Sciatic nerve (tissue), 2 donors: ENCODE measurements around the gene CCDC87. TPM values are rescaled to one million over a fixed set of nuclear protein-coding genes. Genes with fewer than 3 reads are reported as not detected.
"Not testable (repeated sequence)": the region's sequence is repeated elsewhere in the genome, so short reads cannot be mapped to it uniquely, and the experiment has no call there.

ENCODE experiments used
- ATAC-seq: fragments of 200-7000 bp; cut with Tn5 transposase; one replicate; pipeline ENCODE4 v1.9.1; 2020; ENCODE audit warnings: mild to moderate bottlenecking, moderate library complexity
- DNase-seq: peaks from one replicate; pipeline ENCODE4 v3.0.0-alpha.2; 2020; ENCODE audit warnings: low spot score
- intact Hi-C: fragments of 100-400 bp; cut with DNase I; formaldehyde crosslinking; loops from one replicate; pipeline ENCODE4 v1.14.2; 2022
- total RNA-seq: library from RNA; stranded (reverse); fragmentation: NEBNext Ultra II Directional; extraction: Animal tissue kit (Norgen Biotek cat#: 25700); gene quantifications from one replicate; pipeline ENCODE4 v1.2.1, GENCODE V29; 2021
- donor health status: DM: no; HTN: no; CAD: no.
- donor health status: DM: no; HTN: no; CAD: no.

Gene CCDC87
- total RNA-seq, 1 donor from 2014 or later = 0.22 TPM

DNA sequence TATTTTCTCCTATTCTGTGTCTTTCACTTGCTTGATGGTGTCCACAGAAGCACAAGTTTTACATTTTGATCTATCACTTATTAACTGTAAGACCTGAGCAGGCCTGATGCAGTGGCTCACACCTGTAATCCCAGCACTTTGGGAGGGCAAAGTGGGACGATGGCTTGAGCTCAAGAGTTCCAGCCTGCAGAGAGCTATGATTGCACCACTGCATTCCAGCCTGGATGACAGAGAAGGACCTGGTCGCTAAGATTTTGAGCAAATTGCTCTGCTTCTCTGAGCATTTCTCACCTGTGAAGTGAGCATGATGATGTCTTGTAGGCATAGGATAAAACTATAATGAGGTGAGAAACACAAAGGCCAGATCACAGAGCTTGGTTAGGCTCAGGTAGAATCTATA lies 6.7 kb downstream of the CCDC87 start:
- ATAC-seq = no peak
- DNase-seq = no peak
- intact Hi-C loops = no loop called here

DNA sequence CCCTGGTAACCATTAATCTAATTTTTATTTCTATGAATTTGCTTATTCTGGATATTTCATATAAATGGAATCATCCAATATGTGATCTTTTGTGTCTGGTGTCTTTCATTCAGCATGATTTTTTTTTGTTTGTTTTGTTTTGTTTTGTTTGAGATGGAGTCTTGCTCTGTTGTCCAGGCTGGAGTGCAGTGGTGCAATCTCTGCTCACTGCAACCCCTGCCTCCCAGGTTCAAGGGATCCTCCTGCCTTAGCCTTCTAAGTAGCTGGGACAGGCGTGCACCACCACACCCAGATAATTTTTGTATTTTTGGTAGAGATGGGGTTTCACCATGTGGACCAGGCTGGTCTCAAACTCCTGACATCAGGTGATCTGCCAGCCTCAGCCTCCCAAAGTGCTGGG lies 7.4 kb downstream of the CCDC87 start:
- ATAC-seq, DNase-seq, intact Hi-C loops: not testable (repeated sequence)

DNA sequence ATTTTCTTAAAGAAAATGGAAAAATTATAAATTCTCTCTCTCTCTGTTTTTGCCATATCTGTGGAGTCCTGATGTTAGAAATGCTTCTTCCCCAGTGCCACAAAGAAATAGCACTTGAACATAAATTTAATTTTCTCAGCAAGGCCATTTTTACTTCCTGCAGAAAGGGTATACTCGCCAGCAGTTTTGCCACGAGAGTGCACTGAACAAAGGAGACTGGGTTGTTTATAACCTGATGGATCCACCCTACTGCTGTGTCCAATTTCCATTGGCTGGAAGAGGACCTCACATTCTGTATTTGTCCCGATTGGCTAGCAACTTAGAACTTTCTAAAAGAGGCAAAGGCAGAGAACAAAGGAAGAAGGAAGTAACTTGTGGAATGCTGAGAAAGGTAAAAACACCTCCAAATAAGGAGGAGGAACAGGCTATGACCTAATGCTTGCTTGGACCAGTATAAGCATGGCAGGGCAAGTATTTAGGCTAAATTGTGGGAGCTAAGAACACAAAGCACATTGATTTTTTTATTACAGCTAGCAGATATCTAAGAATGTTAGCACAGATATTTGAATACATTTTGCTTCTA lies 10.2 kb downstream of the CCDC87 start:
- DNase-seq, ATAC-seq, intact Hi-C loops: not testable (repeated sequence)

DNA sequence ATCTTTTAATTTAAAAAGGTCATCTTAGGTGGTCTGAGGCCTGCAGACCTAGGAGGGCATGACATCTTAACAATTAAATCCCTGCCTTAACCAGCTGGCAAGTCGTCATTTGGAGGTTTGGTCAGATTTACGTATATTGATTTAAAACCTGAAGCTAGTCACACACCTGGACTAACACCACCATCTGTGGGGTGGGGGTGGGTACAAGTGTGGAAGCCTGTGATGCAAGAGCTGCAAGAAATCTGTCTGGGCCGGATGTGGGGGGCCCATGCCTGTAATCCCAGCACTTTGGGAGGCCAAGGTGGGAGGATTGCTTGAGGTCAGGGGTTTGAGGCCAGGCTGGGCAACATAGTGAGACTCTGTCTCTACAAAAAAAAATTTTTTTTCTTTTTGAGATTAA lies 11.6 kb downstream of the CCDC87 start:
- intact Hi-C loops = no loop called here
- no peak for ATAC-seq

DNA sequence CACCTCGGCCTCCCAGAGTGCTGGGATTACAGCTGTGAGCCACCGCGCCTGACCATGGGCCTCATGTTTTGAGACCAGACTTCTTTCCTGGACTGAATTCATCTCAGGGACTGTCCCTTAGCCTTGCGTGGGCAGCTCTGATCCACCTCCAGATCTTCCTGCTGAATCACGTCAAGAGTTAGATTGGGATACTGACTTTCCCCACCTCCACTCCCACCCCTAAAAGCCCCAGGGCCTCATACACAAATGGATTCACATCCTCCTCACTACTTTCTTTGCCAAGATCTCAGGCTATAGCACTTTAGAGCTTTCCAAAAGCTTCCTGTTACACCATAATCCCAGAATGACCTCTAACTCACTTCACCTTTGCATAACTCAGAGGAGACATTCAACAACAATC lies 12.1 kb downstream of the CCDC87 start:
- no peak for DNase-seq
- intact Hi-C loops = no loop called here

More for the DNA sequence above, 11.6 kb downstream of the CCDC87 start:
- no peak for DNase-seq

DNA sequence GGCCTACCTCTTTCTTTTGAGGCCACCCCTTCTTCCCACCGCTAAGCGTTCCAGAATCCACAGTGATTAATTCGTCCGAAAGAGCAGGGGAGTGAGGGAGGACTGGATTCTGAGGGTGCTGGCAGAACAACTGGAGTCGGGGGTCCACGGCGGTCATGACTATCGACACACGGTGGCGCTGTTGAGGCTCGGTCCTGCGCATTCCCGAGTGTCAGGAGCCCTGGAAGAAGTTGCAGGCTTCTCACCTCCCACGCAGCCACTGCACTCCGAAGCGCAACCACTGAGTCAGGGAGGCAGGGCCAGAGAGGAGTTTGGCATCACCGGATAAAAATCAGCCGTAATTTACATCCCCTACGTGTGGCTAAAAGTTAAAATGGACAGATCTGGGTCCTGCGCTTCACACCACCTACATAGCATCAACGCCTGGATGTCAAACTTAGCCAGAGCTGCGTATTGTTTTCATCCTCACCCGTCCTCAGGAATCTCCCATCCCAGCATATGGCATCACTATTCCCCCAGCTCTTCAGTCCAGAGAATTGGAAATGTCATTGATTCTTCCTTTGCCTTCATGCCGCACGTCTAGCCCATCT lies 13.8 kb downstream of the CCDC87 start:
- DNase-seq = peak; percentile 90
- intact Hi-C loops = no loop called here
- ATAC-seq = peak; percentile 94

More for the DNA sequence above, 12.1 kb downstream of the CCDC87 start:
- ATAC-seq = peak; percentile 40

DNA sequence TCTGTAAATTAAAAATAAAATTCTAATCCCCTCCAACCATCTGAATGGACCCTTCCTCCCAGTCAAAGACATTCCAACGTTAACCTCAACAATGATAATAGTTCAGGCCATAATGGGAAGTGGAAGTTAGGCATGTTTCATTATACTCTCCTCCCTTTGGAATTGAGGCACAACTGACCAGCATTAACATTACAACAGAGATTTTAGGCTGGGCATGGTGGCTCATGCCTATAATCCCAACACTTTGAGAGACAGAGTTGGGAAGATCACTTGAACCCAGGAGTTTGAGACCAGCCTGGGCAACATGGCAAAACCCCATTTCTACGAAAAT lies 22.0 kb downstream of the CCDC87 start:
- ATAC-seq (no peak), DNase-seq (no peak)
- intact Hi-C loops = no loop called here

DNA sequence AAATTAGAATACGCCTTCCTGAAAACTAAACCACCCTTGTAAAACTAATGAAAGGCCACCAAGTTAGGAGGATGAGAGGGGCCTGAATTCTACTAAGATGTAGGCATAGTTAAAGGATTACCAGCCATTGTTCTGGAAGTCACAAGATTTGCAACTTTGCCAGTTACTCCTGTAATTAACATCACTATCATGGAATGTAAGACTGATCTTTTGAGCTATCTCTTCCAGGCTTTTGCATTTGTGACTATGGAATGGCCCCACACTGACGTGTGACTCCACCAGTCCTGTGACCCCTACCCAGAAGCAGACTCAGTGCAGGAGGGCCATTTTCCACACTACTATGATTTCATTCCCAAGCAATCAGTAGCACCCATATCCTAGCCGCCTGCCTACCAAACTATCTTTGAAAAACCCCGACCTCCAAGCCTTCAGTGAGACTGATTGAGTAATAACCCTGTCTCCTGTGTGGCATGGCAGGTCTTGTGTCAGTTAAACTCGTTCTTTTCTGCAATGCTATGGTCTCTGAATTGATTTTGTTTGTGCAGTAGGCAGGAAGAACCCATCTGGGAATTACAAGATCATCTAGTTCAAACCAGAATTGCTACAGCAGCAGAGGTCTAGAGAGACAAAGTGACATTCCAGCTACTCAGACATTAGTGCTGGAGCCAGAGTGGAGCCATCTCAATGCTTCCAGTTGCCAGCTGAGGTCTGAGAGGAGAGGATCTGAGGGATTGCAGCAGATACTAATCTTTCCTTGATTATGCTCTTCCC lies 22.6 kb downstream of the CCDC87 start:
- intact Hi-C loops = no loop called here
- DNase-seq = no peak
- ATAC-seq = no peak

DNA sequence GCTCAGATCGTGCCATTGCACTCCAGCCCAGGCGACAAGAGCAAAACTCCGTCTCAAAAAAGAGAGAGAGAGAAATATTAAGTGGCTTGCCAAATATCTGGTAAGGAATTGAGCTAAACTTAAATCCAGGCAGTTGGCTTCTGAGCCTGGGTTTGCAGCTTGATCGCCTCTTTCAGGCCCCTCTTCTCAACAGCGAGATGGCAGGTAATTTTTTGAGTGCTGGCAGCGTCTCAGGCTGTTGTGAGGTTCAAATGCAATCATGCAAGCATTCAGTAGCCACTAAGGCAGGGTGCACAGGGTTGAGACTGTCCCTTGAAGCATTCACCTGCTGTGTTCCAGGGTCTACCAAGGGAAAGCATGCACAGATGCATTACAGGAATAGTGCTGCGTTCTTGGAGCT lies 23.8 kb downstream of the CCDC87 start:
- ATAC-seq (no peak), DNase-seq (no peak)
- intact Hi-C loops = no loop called here

DNA sequence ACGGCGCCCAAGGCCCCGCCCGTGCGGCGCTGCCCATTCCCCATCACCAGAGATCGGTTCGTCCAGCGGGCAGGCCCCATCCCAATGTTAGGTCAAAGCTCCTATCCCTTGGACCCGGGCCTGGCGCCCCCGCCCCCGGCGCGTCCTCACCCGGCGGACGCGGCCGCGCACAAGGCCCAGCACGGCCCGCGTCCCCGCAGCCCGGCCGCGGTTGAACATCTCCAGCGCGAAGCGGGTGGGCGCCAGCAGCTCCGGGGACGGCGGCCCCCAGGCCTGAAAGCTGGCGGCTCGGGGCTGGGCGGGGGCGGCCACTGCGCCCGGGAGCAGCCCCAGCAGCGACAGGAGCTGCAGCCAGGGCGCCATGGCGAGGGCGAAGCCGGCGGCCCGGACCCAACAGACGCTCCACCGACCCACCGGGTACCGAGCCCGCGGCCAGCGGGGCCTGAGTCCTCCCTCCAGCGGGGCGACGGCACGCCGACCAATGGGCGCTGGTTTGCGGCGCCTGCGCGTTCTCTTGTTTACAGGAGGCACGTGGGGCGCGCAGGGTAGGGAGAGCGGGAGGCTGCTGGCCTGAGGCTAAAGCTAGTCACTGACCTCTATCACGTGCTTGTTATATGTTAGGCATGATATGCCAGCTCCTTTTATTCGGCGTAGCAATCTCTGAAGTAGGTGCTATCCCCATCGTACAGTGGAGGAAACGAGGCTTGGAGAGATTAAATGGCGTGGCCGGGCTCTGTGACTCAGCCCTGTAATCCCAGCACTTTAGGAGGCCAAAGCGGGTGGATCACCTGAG lies 24.5 kb downstream of the CCDC87 start, which contains the start of gene CTSF:
Gene CTSF, minus strand, starts transcription at position 483 of the 793 bp plus-strand sequence. Its CDS starts 120 bp downstream, at position 363.
- ATAC-seq = peak; percentile 98
- peak; percentile 94 for DNase-seq
- intact Hi-C loops = no loop called here

DNA sequence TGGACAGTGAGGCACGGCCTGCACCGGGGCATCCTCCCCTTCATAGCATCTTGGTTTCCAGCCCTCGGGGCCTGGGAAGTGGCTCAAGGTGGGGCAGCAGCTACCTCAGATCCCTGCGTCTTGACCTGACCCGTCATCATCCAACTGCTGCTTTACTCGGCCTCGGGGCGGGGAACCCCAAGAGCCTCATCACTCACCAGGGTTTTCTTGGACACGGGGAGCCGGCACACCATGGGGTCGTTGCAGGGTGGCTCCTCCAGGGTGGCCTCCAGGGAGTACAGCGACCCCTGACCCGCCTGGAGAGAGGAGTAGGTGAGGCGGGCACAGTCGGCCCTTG lies 25.1 kb downstream of the CCDC87 start:
- intact Hi-C loops = no loop called here
- DNase-seq = no peak
- ATAC-seq = peak; percentile 3

DNA sequence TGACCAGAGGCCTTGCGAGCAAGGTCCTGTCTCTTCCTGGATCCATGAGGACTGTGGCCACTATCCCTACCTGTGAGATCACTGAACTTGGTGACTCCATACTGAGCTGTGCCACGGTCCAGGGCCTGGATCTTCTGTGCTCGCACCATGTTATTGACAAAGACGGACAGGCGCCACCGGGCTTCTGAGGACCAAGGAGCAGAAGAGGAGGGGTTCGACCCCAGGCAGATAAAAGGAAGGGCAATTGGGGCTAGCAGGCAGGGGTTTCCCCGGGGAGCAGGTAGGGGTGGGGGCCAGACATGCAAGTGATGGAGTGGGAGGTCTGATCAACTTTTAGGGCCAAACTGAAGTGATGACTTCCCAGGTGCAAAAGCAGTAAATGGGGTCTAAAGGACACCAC lies 26.6 kb downstream of the CCDC87 start:
- intact Hi-C loops = no loop called here
- no peak for ATAC-seq
- no peak for DNase-seq

DNA sequence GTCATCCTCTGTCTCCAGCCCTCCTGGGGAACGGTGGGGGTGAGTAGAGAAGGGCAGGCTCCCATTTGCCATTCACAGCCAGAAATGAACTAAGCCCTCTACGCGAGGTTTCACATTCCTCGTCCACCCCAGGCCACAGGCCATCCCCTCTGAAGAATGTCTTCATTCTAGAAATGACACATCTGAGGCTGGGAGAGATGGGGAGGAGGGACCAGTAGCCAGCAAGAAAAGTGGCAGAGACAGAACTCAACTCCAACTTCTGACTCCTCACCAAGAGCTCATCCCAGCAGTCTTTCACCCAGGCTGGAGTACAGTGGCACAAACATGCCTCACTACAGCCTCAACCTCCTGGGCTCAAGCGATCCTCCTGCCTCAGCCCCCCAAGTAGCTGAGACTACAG lies 27.9 kb downstream of the CCDC87 start:
- intact Hi-C loops = no loop called here
- DNase-seq = no peak

DNA sequence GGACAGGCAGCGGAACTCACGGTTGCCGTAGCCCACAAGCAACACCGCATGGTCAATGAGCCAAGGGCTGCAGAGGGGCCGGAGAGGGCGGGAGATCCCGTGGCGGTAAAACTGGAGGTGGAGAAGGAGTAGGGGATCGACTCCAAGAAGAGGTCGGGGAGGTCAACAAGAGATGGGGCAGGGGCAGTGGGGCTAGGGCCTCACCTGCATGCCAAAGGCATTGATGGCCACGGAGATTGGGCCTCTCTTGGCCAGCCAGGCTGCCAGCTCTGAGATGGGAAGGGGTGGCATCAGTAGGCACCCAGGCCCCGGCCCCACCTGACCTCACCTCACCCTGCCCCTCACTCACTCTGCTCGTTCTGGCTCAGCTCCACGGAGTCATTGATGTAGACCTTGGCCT lies 28.3 kb downstream of the CCDC87 start:
- DNase-seq (no peak), ATAC-seq (no peak)
- intact Hi-C loops = no loop called here

More for the DNA sequence above, 27.9 kb downstream of the CCDC87 start:
- no peak for ATAC-seq

DNA sequence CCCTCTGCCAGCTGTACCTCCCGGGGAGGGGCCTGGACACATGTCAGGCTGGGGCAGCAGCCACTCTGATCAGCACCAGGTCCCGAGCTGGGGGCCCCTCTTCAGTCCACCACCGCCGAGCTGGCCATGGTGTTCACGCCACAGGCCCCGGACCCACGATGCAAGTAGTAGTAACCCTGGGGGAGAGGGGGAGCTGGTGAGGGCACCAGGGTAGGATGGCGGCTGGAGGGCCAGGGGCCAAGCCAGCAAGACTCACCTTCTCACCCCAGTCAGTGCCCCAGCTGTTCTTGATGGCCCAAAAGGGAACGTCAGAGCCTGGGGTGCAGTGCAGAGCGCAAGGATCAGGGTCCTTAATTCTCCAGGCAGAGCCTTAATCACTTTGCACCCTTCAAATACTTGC lies 29.0 kb downstream of the CCDC87 start:
- intact Hi-C loops = no loop called here
- DNase-seq (no peak), ATAC-seq (no peak)

DNA sequence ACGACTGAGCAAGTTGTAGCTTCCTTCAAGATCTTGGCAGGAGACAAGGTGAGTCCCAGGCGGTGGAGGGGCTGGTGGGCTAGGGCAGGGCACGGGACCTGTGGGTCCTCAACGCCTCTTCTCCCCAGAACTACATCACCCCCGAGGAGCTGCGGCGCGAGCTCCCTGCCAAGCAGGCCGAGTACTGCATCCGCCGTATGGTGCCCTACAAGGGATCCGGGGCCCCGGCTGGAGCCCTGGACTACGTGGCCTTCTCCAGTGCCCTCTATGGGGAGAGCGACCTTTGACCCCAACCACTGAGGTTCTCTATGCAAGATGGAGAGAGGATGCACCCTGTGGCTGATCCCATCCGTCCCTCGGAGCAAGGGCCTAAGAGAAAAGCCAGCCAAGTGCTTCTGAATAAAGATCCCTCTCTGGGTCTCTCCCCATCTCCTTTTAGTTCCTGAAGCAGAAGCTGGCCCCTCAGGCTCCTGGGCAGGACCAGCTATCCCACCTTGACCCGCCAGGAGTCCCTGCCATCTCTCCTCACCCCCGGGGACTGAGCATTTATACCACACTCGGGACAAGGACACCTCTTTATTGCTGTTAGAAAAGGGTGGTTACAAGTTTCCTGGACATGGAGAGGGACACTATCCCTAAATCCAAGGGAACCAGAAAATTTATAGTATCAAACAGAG lies 29.8 kb downstream of the CCDC87 start:
- intact Hi-C loops = no loop called here
- ATAC-seq = no peak
- no peak for DNase-seq

DNA sequence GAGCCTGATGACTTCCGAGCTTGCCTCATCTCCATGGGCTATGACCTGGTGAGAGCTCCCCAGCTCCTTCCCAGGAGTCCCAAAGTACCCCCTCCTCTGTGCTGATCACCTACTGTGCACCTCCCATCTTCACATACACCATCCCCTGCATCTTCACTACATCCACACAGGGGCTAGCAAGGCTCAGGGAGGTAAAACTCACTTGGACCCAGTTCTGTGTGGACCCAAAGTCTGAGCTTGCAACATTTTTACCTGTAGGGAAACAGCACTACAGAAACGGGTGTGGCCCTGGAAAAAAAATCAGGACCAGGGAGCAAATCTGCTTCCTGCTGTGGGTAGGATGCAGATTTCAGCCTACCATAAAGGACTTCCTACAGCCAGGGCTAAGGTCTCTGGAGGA lies 30.6 kb downstream of the CCDC87 start:
- intact Hi-C loops = no loop called here
- ATAC-seq = no peak
- no peak for DNase-seq

DNA sequence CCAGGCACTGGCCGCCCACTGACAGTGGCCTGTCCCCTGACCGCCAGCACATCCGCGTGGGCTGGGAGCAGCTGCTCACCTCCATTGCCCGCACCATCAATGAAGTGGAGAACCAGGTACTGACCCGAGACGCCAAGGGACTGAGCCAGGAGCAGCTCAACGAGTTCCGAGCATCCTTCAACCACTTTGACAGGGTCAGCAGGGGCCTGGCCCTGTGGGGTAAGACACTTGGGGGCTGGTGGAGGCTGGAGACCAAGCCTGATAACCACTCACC lies 31.0 kb downstream of the CCDC87 start:
- intact Hi-C loops = no loop called here
- no peak for ATAC-seq
- no peak for DNase-seq

DNA sequence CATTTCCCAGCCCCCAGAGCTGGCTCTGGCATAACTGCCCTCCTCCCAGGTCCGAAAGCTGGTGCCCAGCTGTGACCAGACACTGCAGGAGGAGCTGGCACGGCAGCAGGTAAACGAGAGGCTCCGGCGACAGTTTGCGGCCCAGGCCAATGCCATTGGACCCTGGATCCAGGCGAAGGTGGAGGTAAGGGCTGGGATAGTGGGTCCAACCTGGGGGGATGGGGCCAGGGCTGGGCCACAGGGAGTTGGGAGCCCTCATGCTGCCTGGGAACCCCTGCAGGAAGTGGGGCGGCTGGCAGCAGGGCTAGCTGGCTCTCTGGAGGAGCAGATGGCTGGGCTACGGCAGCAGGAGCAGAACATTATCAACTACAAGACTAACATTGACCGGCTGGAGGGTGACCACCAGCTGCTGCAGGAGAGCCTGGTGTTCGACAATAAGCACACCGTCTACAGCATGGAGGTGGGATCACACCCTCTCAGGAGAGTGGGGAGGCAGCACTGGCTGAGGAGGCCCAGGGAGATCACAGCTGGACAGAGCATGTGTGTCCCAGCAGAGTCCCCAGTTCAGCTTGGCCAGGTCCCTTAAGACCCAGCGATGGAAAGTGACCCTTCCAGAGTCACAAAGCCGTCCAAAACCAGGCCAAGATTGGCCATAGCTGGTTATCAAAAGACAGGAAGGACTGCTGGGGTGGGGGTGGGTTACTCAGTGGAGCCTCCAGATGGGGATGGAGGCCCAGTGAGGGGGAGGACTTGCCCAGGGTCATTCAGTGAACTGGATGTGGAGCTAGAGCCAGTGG lies 31.5 kb downstream of the CCDC87 start:
- DNase-seq = no peak
- ATAC-seq = no peak

More for the DNA sequence above, 31.5 kb downstream of the CCDC87 start:
- intact Hi-C loops = no loop called here
